SK-N-MC (cell line): ENCODE measurements around the gene KANSL1.

Source experiments
- EZH2 ChIP-seq: fragments of 200-600 bp; sonication (generic); IDR thresholded peaks from one replicate; pipeline ENCODE4 v1.6.1; 2017; ENCODE audit warnings: antibody characterized with exemption
- POLR2AphosphoS5 ChIP-seq: IDR thresholded peaks from 2 replicates; pipeline ENCODE4 v1.6.1; 2012; ENCODE audit warnings: mild to moderate bottlenecking, low read depth, low read length, borderline replicate concordance

GRCh38 chr17:45997166-45997565, 196.1 kb downstream of the KANSL1 start:
- TF ChIP-seq POLR2AphosphoS5, result no peak
- TF ChIP-seq EZH2, result no peak
